Measurements from ENCODE around the gene RTL10. TPM values are rescaled to one million over a fixed set of nuclear protein-coding genes. Genes with fewer than 3 reads are reported as not detected.

RTL10 gene
- total and polyA plus RNA-seq, 4 donors: 7.4 to 22.7 (median 11.6) TPM

- peaks cover 0 to 14% (median 5%) of the 10 kb centered on the region in 4 donors for H3K36me3 ChIP-seq (ENCODE audit: control insufficient read depth in 4 of 4, insufficient read depth in 4 of 4, low read length in 4 of 4)
- no peak overlapping the region for H3K4me3 ChIP-seq
- 76 to 84% methylated on average over 21 of the region's 21 CpGs for WGBS, 2 donors
- ATAC-seq (ENCODE audit: insufficient read depth, low FRiP score) (no peak), DNase-seq (no peak)
- no peak overlapping the region for H3K9ac ChIP-seq (ENCODE audit: insufficient read depth in 1 of 2, low read length in 2 of 2)
- no peak for TF ChIP-seq CTCF (IDR thresholded peaks at IDR 0.05; ENCODE audit: control extremely low read depth, extremely low read depth)
- H3K27ac ChIP-seq (ENCODE audit: low read depth in 1 of 2, low read length in 1 of 2): peak overlapping the region in 1 of 2 donors; percentile 48
- no peaks in the 10 kb centered on the region for H3K27me3 ChIP-seq (ENCODE audit: control insufficient read depth in 3 of 3, insufficient read depth in 3 of 3, low read length in 2 of 3)
- H3K9me3 ChIP-seq (ENCODE audit: control insufficient read depth in 4 of 4, insufficient read depth in 3 of 4, low read length in 3 of 4): no peaks in the 10 kb centered on the region
- peaks cover 0 to 40% (median 26%) of the 10 kb centered on the region in 5 donors for H3K4me1 ChIP-seq (ENCODE audit: control insufficient read depth in 5 of 5, insufficient read depth in 5 of 5, low read length in 5 of 5)
Observed at GRCh38 chr22:19851291-19852176, 3.1 kb downstream of the RTL10 start.

GRCh38 chr22:19850763-19851109 is 3.9 kb downstream of the RTL10 start:
- no peaks in the 10 kb centered on the region for H3K9me3 ChIP-seq (ENCODE audit: control insufficient read depth in 4 of 4, insufficient read depth in 3 of 4, low read length in 3 of 4)
- H3K27me3 ChIP-seq (ENCODE audit: control insufficient read depth in 3 of 3, insufficient read depth in 3 of 3, low read length in 2 of 3): no peaks in the 10 kb centered on the region
- no peak overlapping the region for H3K4me3 ChIP-seq
- H3K4me1 ChIP-seq (ENCODE audit: control insufficient read depth in 5 of 5, insufficient read depth in 5 of 5, low read length in 5 of 5): peaks cover 0 to 34% (median 26%) of the 10 kb centered on the region in 5 donors
- 82 to 88% methylated on average over 9 of the region's 9 CpGs for WGBS, 2 donors
- TF ChIP-seq CTCF (IDR thresholded peaks at IDR 0.05; ENCODE audit: control extremely low read depth, extremely low read depth): no peak
- ATAC-seq (ENCODE audit: insufficient read depth, low FRiP score) (no peak), DNase-seq (no peak)
- no peak overlapping the region for H3K9ac ChIP-seq (ENCODE audit: insufficient read depth in 1 of 2, low read length in 2 of 2)
- H3K36me3 ChIP-seq (ENCODE audit: control insufficient read depth in 4 of 4, insufficient read depth in 4 of 4, low read length in 4 of 4): peaks cover 0 to 14% (median 5%) of the 10 kb centered on the region in 4 donors
- peak overlapping the region in 1 of 2 donors; percentile 80 for H3K27ac ChIP-seq (ENCODE audit: low read depth in 1 of 2, low read length in 1 of 2)

- Histone ChIP-seq H3K36me3 (ENCODE audit: control insufficient read depth in 4 of 4, insufficient read depth in 4 of 4, low read length in 4 of 4) (peaks cover 0 to 14% (median 5%) of the 10 kb centered on the region in 4 donors), H3K4me3 (no peak overlapping the region), H3K27ac (ENCODE audit: low read depth in 1 of 2, low read length in 1 of 2) (peak overlapping the region in 1 of 2 donors; percentile 80), H3K27me3 (ENCODE audit: control insufficient read depth in 3 of 3, insufficient read depth in 3 of 3, low read length in 2 of 3) (no peaks in the 10 kb centered on the region), H3K9me3 (ENCODE audit: control insufficient read depth in 4 of 4, insufficient read depth in 3 of 4, low read length in 3 of 4) (no peaks in the 10 kb centered on the region), H3K9ac (ENCODE audit: insufficient read depth in 1 of 2, low read length in 2 of 2) (no peak overlapping the region), H3K4me1 (ENCODE audit: control insufficient read depth in 5 of 5, insufficient read depth in 5 of 5, low read length in 5 of 5) (peaks cover 0 to 31% (median 26%) of the 10 kb centered on the region in 5 donors)
- 75 to 84% methylated on average over 9 of the region's 9 CpGs for WGBS, 2 donors
- no peak for TF ChIP-seq CTCF (IDR thresholded peaks at IDR 0.05; ENCODE audit: control extremely low read depth, extremely low read depth)
- DNase-seq (peak; percentile 76 to 92 (median 83)), ATAC-seq (ENCODE audit: insufficient read depth, low FRiP score) (no peak)
Observed at GRCh38 chr22:19849835-19850762, 4.6 kb downstream of the RTL10 start.

Data from lung (tissue), 12 donors.